ENCODE results near the gene COL1A1. TPM values are rescaled to one million over a fixed set of nuclear protein-coding genes. Genes with fewer than 3 reads are reported as not detected.
A peak's percentile ranks its signal among the peaks of the same experiment; 100 is the strongest.

Gene COL1A1
- total and polyA plus RNA-seq, 2 experiments from 2014 or later = 6,472 to 15,283 TPM

DNA sequence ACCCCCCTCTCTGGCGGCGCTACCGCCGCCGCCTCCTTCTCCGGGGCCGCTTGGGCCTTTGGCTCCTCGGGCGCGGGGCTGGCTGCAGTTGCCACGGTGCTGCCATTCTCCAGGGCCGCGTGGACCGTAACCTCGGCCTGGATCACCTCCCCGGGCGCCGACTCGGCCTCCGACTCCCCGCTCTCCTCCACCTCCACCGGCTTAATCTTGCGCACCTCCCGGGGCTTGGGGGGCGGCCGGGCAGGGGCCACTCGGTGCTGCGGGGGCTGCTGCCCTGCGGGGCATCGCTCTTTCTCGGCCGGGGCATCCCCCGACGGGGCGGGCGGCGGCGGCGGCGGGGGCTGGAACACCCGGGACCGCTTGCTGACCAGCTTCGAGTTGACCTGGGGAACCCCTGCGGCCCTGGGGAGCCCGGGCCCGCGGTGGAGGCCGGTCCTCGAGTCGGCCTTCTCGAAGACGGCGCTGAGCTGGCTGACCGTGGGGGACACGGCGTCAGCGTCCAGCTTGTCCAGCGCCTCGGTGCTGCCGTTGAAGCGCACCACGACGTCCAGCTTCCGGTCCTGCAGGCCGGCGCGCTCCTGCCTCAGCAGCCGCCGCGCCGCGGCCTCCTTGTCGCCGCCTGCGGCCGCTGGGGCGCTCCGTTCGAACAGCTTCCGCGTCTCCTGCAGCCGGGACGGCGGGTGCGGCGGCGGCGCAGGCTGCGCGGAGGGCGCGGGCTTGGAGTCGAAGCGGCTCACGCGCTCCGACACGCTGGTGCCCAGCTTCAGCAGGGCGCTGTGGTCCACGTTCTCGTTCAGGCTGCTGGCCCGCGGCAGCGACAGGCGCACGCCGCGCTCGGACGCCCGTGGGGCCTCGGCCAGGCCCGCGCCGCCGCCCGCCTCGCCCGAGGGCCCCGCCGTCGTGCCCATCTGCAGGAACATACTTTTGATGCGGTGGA lies 51.7 kb downstream of the COL1A1 start:
- Histone ChIP-seq H4K20me1 (ENCODE audit: insufficient read depth) (peaks cover 4% of the 10 kb centered on the region; the same call in 1 of the 2 replicates), H3K4me3 (peak overlapping the region; percentile 83), H3K9me3 (ENCODE audit: low read depth) (no peaks in the 10 kb centered on the region), H3K9ac (peak overlapping the region; percentile 98), H3K4me2 (ENCODE audit: unreplicated experiment) (peak overlapping the region; percentile 81), H3K79me2 (ENCODE audit: insufficient read depth) (peaks cover 60% of the 10 kb centered on the region), H2AFZ (no peak overlapping the region), H3K36me3 (ENCODE audit: low read depth) (no peaks in the 10 kb centered on the region), H3F3A (ENCODE audit: insufficient read depth) (peaks cover 15% of the 10 kb centered on the region; the same call in 1 of the 2 replicates), H3K4me1 (ENCODE audit: insufficient read depth) (peaks cover 43% of the 10 kb centered on the region), H3K27ac (peak overlapping the region; percentile 76), H3K9me2 (ENCODE audit: insufficient read depth) (no peaks in the 10 kb centered on the region), H3K27me3 (replicated peaks; ENCODE audit: insufficient read depth) (no peaks in the 10 kb centered on the region)
- 1 to 2% methylated on average over 69 to 89 of the region's 123 CpGs for WGBS, 2 experiments (ENCODE audit: low coverage in 1 of 2, low lambda C conversion rate in 2 of 2, missing lambda C conversion rate in 2 of 2)
- in situ Hi-C loops (cut with MboI) = no loop called here
- TF ChIP-seq EZH2 (IDR thresholded peaks at IDR 0.05; ENCODE audit: insufficient read depth, poor library complexity, severe bottlenecking) = no peak
- TF ChIP-seq EZH2phosphoT487 (IDR thresholded peaks at IDR 0.05; ENCODE audit: insufficient read depth, low read depth) = no peak
- DNase-seq = peak; percentile 84

- peaks cover 9% of the 10 kb centered on the region; the same call in 1 of the 2 replicates for H3F3A ChIP-seq (ENCODE audit: insufficient read depth)
- peaks cover 4% of the 10 kb centered on the region; the same call in 1 of the 2 replicates for H4K20me1 ChIP-seq (ENCODE audit: insufficient read depth)
- DNase-seq = no peak
- H3K9me3 ChIP-seq (ENCODE audit: low read depth) = no peaks in the 10 kb centered on the region
- peaks cover under 1% of the 10 kb centered on the region; the same call in 1 of the 2 replicates for H3K36me3 ChIP-seq (ENCODE audit: low read depth)
- 0 to 5% methylated on average over 9 to 27 of the region's 30 CpGs for WGBS, 2 experiments (ENCODE audit: low coverage in 1 of 2, low lambda C conversion rate in 2 of 2, missing lambda C conversion rate in 2 of 2)
- peaks cover 37% of the 10 kb centered on the region for H3K4me1 ChIP-seq (ENCODE audit: insufficient read depth)
- peak overlapping the region; percentile 81 for H3K4me2 ChIP-seq (ENCODE audit: unreplicated experiment)
- peak overlapping the region; percentile 98 for H3K9ac ChIP-seq
- H3K27ac ChIP-seq = peak overlapping the region; percentile 76
- H3K4me3 ChIP-seq = peak overlapping the region; percentile 83
- H3K79me2 ChIP-seq (ENCODE audit: insufficient read depth) = peaks cover 66% of the 10 kb centered on the region
- no peak overlapping the region for H2AFZ ChIP-seq
- no peak for TF ChIP-seq EZH2phosphoT487 (IDR thresholded peaks at IDR 0.05; ENCODE audit: insufficient read depth, low read depth)
- no peak for TF ChIP-seq EZH2 (IDR thresholded peaks at IDR 0.05; ENCODE audit: insufficient read depth, poor library complexity, severe bottlenecking)
- no peaks in the 10 kb centered on the region for H3K27me3 ChIP-seq (replicated peaks; ENCODE audit: insufficient read depth)
- in situ Hi-C loops (cut with MboI) = no loop called here
- H3K9me2 ChIP-seq (ENCODE audit: insufficient read depth) = no peaks in the 10 kb centered on the region
These were observed 52.4 kb downstream of the COL1A1 start for GRCh38 chr17:50149091-50149416.

DNA sequence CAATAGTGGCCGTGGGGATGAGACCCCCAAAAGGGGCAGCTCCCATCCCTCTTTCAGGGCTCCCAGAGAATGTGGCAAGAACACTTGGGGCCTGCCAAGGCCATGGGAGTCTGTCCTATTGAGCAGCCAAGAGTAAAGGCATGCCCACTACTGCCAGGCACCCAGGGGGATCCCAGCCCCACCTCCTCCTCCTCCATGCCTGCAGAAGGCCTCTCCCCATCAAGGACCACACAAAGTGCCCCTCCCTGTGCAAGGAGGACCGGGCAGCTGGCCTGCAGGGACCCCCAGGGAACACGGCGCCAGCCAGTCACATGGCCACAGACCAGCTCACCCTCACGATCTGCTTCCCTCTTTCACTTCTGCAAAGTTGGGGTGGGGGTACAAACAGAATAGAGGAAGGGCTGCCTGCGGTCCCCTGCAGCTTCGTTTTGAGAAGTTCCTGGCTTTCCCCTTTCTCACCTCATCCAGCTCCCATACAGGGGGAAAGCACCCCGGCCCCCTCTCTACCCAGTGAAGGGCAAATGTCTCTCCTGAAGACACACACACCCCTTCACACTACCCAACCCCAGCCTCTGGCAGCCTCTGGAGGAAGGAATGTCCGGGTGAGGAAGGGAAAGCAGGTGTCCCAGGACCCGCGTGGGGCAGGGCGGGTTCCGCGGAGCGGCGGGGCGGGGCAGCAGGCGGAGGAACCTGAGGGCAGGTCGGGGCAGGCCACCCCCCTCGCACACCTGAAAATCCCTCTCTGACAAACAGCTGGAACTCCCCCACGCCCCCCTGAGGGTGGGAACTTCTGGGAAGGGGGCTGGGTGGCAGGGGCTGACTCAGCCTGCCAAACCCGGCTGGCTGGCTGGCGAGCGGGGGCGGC lies 53.0 kb downstream of the COL1A1 start:
- Histone ChIP-seq H3K79me2 (ENCODE audit: insufficient read depth) (peaks cover 72% of the 10 kb centered on the region), H3K9me3 (ENCODE audit: low read depth) (no peaks in the 10 kb centered on the region), H2AFZ (no peak overlapping the region), H3K9me2 (ENCODE audit: insufficient read depth) (no peaks in the 10 kb centered on the region), H3K27ac (peak overlapping the region; percentile 76), H3K4me2 (ENCODE audit: unreplicated experiment) (peak overlapping the region; percentile 81), H4K20me1 (ENCODE audit: insufficient read depth) (peaks cover 4% of the 10 kb centered on the region; the same call in 1 of the 2 replicates), H3K27me3 (replicated peaks; ENCODE audit: insufficient read depth) (no peaks in the 10 kb centered on the region), H3K9ac (peak overlapping the region; percentile 98), H3K4me3 (peak overlapping the region; percentile 83), H3K4me1 (ENCODE audit: insufficient read depth) (peaks cover 34% of the 10 kb centered on the region), H3K36me3 (ENCODE audit: low read depth) (peaks cover 6% of the 10 kb centered on the region; the same call in 1 of the 2 replicates), H3F3A (ENCODE audit: insufficient read depth) (peaks cover 5% of the 10 kb centered on the region; the same call in 1 of the 2 replicates)
- in situ Hi-C loops (cut with MboI) = no loop called here
- WGBS, 2 experiments (ENCODE audit: low coverage in 1 of 2, low lambda C conversion rate in 2 of 2, missing lambda C conversion rate in 2 of 2) = 0 to 1% methylated on average over 10 to 21 of the region's 25 CpGs
- no peak for TF ChIP-seq EZH2 (IDR thresholded peaks at IDR 0.05; ENCODE audit: insufficient read depth, poor library complexity, severe bottlenecking)
- TF ChIP-seq EZH2phosphoT487 (IDR thresholded peaks at IDR 0.05; ENCODE audit: insufficient read depth, low read depth) = no peak
- DNase-seq = peak; percentile 70

GRCh38 chr17:50147841-50148225 lies 53.6 kb downstream of the COL1A1 start:
- peaks cover 7% of the 10 kb centered on the region; the same call in 1 of the 2 replicates for H3K36me3 ChIP-seq (ENCODE audit: low read depth)
- H3F3A ChIP-seq (ENCODE audit: insufficient read depth) = no peaks in the 10 kb centered on the region
- H3K4me3 ChIP-seq = peak overlapping the region; percentile 83
- H2AFZ ChIP-seq = no peak overlapping the region
- H3K4me1 ChIP-seq (ENCODE audit: insufficient read depth) = peaks cover 34% of the 10 kb centered on the region
- no peaks in the 10 kb centered on the region for H3K9me2 ChIP-seq (ENCODE audit: insufficient read depth)
- peak overlapping the region; percentile 81 for H3K4me2 ChIP-seq (ENCODE audit: unreplicated experiment)
- no peak for TF ChIP-seq EZH2phosphoT487 (IDR thresholded peaks at IDR 0.05; ENCODE audit: insufficient read depth, low read depth)
- no peak for TF ChIP-seq EZH2 (IDR thresholded peaks at IDR 0.05; ENCODE audit: insufficient read depth, poor library complexity, severe bottlenecking)
- in situ Hi-C loops (cut with MboI) = no loop called here
- H4K20me1 ChIP-seq (ENCODE audit: insufficient read depth) = peaks cover 4% of the 10 kb centered on the region; the same call in 1 of the 2 replicates
- WGBS, 2 experiments (ENCODE audit: low coverage in 1 of 2, low lambda C conversion rate in 2 of 2, missing lambda C conversion rate in 2 of 2) = 3 to 13% methylated on average over 5 of the region's 5 CpGs
- peak overlapping the region; percentile 76 for H3K27ac ChIP-seq
- H3K27me3 ChIP-seq (replicated peaks; ENCODE audit: insufficient read depth) = no peaks in the 10 kb centered on the region
- H3K79me2 ChIP-seq (ENCODE audit: insufficient read depth) = peaks cover 77% of the 10 kb centered on the region
- DNase-seq = peak; percentile 66
- no peaks in the 10 kb centered on the region for H3K9me3 ChIP-seq (ENCODE audit: low read depth)
- peak overlapping the region; percentile 98 for H3K9ac ChIP-seq
